HG02943 (cell line): ENCODE results near the gene REXO4.
"Not testable (repeated sequence)": the region's sequence is repeated elsewhere in the genome, so short reads cannot be mapped to it uniquely, and the experiment has no call there.

Experiments
- ATAC-seq: cut with Tn5 transposase; IDR thresholded peaks from one replicate; pipeline ENCODE4 v1.9.1; 2021; ENCODE audit warnings: mild to moderate bottlenecking, low read depth, moderate library complexity; ENCODE audit not compliant: unreplicated experiment

The REXO4 gene

DNA sequence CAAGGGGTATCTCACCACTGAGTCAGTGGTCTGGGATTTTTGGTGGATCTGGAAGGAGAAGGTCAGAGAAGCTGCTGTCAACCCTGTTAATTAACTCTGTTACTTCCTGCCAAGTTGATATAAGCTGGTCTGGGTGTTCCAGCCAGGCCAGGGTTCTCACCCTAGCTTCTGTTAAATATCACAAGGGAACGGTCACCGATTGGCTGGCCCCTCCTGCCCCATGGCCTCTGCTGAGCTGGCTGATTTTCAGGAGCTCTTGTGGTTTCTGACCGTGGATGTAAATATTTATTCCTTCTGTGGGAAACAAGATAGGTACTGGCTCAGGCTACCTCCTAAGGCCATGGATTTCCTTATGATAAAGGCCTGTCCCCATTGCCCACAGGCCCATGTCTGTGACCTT, 5.4 kb upstream of the REXO4 start:
- ATAC-seq, result no peak

- no peak for ATAC-seq
Measured at GRCh38 chr9:133421615-133422542, 4.1 kb upstream of the REXO4 start, which contains the start of gene ADAMTS13. Gene ADAMTS13 (plus strand): TSS chr9:133422367. CDS start chr9:133422444, 77 bp downstream.

- no peak for ATAC-seq
Measured at GRCh38 chr9:133420392-133420827, 2.6 kb upstream of the REXO4 start.

DNA sequence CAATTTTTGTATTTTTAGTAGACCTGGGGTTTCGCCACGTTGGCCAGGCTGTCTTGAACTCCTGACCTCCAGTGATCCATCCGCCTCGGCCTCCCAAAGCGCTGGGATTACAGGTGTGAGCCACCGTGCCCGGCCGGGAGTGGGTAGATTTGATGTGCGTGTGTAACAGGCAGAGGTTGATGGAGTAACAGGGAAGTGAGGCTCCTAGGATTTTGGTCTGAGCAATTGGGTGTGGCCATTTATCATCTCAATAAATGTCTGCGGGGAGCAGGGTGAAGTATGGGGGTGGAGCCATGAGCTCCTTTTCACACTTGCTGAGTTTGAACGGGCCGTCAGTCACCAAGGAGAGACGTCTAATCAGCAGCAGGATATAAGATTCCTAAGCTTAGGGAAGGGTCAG, 1.2 kb upstream of the REXO4 start:
- ATAC-seq, result no peak

- ATAC-seq, result no peak
Measured at GRCh38 chr9:133415170-133415569, 2.6 kb downstream of the REXO4 start.

DNA sequence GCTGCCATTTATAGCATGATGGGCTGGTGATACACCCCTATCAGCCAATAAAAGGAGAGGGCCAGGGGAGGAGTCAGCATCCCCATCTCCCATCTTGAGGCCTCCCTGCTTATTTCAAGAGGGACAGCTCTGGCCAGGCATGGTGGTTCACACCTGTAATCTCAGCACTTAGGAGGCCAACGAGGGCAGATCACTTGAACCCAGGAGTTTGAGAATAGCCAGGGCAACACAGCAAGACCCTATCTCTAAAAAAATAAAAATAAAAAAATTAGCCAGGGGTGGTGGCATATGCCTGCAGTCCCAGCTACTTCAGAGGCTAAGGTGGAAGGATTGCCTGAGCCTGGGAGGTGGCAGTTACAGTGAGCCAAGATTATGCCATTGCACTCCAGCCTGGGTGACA, 9.8 kb downstream of the REXO4 start:
- ATAC-seq, result no peak

DNA sequence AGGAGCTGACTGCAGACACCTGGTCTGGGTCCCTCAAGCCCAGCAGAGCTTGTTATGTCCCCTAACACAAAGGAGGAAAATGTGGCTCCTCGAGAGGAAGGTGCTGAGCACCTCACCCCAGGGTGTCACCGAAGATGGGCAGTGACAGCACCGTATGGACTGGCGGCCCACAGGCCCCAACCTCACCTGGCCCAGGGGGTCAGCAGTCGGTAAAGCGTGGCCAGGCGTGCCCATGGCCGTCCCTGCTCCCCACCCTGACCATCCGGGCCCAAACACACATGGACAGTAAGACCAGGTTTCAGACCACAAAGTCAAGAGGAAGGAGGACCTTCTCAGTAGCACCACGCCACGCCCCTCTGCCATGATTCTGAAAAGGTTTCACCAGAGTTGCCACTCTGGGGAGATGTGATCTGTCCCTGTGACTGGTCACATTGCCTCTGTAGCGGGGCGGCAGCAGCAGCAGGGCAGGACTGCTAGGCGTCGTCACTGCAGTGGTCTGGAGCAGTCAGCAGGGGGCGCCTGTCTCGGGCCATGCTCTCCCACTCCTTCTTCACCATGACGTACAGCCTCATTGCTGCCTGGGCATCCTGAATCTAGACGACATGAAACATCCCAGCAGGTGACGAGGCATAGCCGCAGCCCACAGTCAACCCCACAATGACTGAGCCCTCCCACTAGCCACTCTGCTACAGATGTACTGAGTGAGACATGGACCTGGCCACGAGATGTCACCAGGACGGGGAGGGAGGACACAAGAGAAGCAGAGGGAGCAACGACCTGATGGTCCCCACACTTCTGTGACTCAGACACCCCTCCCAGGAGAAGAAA, 11.1 kb downstream of the REXO4 start:
- ATAC-seq, result peak; percentile 62

DNA sequence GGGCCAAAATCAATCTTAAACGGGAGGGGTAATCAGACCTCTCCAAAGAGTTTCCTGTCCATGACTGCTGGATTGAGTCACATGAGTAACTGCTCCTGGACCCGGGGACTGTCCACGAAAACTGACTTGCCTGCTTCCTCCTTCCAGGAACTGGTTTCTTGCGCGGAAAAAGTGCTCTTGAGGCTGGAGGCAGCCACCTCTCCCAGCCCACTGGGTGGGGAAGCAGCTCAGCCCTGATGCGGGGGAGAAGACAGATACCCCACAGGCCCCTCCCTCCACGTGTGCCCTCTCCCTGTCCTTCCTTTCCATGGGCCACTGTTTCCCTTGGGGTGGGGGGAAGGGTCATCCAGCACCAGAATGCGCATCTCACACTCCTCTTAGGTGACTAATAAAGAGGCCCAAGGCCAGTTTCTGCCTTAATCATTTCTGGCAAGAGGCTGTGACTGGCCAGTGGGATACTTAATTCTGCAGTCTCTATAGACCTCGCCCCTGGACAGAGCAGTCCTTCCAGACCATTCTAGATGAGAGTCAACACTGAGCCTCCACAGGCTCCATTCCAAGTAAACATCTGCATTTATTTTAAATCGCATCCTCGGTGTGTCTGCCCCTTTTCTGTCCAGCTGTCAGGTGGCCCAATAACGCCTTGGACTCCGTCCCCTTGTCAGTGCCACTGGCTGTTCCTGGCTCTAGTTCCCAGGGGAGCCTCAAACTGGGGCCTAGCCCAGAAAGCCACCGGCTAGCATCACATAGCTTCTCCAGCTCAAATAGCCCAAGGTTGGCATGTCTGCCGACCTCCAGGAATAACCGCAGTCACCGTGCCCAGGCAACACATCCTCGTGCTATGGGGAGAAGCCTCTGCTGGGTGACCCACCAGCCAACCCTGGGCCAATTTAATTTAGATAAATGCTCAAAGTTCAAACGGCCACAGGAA, 12.0 kb downstream of the REXO4 start:
- no peak for ATAC-seq

GRCh38 chr9:133404454-133405002, 13.3 kb downstream of the REXO4 start:
- ATAC-seq, result no peak

GRCh38 chr9:133403766-133404453, 13.9 kb downstream of the REXO4 start:
- ATAC-seq, result no peak

- ATAC-seq, result no peak
Measured at GRCh38 chr9:133402689-133403088, 15.1 kb downstream of the REXO4 start.

DNA sequence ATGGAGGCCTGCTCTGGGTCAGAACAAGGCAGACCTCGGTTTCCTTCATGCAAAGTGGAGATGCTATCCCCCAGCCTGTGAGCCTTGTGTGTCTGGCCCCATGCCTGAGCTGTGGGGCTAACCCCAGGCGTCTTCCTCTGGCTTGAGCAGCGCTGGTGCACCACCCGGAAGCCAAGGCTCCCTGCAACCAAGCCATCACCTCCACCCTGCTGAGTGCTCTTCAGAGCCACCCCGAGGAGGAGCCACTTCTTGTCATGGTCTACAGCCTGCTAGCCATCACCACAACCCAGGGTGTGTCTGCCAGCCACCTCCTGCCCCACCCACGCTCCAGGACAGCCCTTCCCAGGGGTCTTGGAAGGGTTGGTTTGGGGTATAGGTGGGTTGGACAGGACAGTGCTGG, 16.2 kb downstream of the REXO4 start:
- no peak for ATAC-seq

- no peak for ATAC-seq
Measured at GRCh38 chr9:133400292-133400691, 17.5 kb downstream of the REXO4 start.

DNA sequence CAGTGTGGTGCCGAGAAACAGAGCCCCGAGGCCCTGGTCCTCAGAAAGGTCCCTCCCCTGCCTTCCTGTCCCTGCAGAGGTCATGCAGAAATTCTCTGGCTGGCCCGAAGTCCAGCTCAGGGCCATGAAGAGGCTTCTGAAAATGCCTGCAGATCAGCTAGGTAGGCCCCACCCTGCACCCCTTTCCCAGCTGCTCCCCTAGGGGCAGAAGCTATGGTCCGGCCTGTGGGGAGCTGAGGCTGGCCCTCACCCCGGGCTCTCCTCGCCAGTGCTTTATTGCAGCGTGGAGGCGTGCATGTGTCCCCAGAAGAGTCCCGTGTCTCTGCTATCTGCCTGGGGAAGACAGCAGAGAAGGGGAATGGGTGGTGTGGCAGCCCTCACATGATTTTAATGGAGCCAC, 19.9 kb downstream of the REXO4 start:
- ATAC-seq, result no peak

DNA sequence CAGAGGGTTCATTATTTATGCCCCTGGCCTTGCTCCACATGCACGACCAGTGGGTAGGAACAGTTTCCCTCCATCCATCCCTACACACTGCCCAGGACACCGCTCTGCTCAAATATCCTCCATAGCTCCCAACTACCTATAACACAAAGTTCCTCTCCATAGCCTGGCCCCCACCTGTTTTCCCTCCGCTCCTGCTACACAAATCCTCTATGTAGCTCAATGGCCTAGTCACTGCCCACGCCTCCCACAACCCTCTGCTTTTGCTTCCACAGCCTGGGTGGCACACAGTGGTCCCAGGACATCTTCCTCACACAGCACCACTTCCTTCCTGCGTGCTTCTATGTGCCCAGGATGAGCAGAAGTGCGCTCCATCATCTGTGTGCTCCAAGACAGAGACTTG, 20.4 kb downstream of the REXO4 start:
- ATAC-seq, result no peak

GRCh38 chr9:133396952-133397351, 20.9 kb downstream of the REXO4 start:
- no peak for ATAC-seq

DNA sequence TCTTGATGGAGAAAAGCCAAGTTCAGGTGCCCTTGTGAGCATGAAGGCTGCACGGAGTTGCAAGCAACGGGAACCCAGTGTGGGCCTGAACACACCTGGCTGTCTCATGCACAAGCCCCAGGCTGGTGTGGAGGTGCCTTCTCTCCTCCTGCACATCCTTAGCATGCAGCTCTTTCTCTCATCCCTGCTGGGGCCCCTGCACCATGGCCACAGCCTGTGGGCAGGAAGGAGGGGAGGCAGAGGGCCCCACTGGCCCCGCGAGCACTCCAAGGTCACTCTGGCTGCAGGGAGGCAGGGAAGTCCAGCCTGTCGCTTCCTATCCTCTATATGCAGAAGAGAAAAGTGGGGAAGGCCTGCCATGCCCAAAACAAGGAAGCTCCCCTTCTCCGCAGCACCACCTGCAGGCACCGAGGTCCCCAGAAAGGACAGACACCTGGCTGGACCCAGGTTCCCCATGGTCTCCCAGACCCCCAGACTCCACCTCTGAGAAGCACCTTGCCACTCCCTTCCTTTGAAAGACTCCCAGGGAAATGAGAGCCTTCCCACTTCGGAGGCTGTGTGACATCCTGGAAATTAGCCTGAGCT, 23.0 kb downstream of the REXO4 start:
- ATAC-seq, result no peak

DNA sequence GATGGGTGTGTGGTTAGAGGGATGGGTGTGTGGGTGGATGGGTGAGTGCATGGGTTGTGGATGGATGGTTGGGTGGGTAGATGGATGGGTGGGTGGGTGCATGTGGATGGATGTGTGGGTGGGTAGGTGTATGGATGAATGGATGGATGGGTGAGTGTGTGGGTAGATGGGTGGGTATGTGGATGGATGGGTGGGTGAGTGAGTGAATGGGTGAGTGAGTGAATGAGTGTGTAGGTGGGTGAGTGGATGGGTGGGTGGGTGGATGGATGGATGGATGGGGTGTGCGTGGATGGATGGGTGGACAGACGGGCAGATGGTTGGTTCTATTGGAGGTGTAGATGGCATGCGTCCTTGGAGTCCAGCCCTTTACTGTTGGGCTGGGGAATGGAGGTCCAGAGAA, 24.4 kb downstream of the REXO4 start:
- ATAC-seq, result no peak

- ATAC-seq, result not testable (repeated sequence)
Measured at GRCh38 chr9:133392308-133392707, 25.5 kb downstream of the REXO4 start.
